ENCODE measurements around the gene FRMD4A.

DNA sequence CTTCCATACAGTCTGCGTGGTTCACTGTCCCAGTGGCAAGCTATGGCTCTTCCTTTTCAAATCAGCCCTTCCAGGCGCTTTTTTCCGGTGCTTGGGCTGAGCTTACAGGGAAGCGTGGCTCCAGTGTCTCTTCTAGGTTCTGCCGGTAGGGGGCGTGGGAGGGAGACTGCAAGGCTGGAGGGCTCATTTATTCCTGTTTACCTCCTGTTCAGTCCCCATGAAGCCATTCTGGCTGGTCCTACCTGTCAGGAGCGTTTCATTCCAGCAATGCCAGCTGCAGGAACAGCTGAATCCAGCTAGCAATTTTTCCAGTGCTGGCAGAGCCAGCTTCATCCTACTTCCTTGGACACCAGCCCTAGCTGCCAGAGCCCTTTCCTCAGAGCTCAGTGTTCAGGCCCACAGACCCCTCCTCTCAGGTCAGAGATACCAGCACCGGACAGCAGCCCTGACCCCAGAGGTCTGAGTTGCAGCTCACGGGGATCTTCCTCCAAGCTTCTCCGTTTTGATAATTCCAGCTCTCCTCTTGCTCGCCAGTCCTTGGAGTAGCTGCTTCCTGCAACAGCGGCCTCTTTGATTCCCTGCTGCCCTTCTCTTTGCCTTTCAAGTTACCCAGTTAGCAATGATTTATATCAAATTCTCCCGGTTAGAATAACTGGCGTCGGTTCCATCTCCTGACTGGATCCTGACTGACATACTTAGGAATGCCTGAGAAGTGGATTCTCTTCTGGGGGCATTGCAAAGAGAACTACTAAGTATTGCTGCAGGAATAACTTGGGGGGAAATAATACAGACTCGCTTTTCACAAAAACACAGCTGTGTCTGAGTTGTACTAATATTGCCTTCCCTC lies 129.8 kb downstream of the FRMD4A start:
- TF ChIP-seq, protein P1, sequence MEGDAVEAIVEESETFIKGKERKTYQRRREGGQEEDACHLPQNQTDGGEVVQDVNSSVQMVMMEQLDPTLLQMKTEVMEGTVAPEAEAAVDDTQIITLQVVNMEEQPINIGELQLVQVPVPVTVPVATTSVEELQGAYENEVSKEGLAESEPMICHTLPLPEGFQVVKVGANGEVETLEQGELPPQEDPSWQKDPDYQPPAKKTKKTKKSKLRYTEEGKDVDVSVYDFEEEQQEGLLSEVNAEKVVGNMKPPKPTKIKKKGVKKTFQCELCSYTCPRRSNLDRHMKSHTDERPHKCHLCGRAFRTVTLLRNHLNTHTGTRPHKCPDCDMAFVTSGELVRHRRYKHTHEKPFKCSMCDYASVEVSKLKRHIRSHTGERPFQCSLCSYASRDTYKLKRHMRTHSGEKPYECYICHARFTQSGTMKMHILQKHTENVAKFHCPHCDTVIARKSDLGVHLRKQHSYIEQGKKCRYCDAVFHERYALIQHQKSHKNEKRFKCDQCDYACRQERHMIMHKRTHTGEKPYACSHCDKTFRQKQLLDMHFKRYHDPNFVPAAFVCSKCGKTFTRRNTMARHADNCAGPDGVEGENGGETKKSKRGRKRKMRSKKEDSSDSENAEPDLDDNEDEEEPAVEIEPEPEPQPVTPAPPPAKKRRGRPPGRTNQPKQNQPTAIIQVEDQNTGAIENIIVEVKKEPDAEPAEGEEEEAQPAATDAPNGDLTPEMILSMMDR (IDR thresholded peaks at IDR 0.05): no peak
- TF ChIP-seq EP300 (IDR thresholded peaks at IDR 0.05) (no peak), POLR2AphosphoS5 (IDR thresholded peaks at IDR 0.05) (no peak), POLR2A (IDR thresholded peaks at IDR 0.05) (no peak)

All from upper lobe of left lung (tissue), 4 donors.